Endothelial cell of umbilical vein (primary cell): ENCODE data around the gene ETS1. TPM values are rescaled to one million over a fixed set of nuclear protein-coding genes. Genes with fewer than 3 reads are reported as not detected.

ENCODE experiments used
- BruUV-seq: library from RNA; stranded (reverse); fragments of 400-500 nt; replicated peaks from 2 replicates; lab custom pipeline; 2021; lab: Mats Ljungman, UMichigan
- CTCF ChIA-PET: fragments of 300-600, 350-600 bp; sonication (Branson Sonifier 250); formaldehyde crosslinking; loops from one replicate; lab custom pipeline; 2021; ENCODE audit warnings: antibody characterized with exemption, inconsistent platforms; lab: Charles Lee
- POLR2A ChIA-PET: fragments of 300-600, 350-600 bp; sonication (Branson Sonifier 250); formaldehyde crosslinking; loops from one replicate; lab custom pipeline; 2021; ENCODE audit warnings: antibody characterized with exemption, inconsistent platforms; lab: Charles Lee
- DNase-seq: peaks from one replicate; pipeline ENCODE4 v3.0.0-alpha.2; 2011; ENCODE audit warnings: low read depth, low spot score
- FAIRE-seq: peaks from 2 replicates; lab custom pipeline; 2011; peaks lifted over from hg19 to GRCh38; lab: Jason Lieb, UNC
- H2AFZ ChIP-seq: 2 replicates; pipeline ENCODE4 v1.6.0; 2012; ENCODE audit warnings: low read depth, low read length, control low read depth, inconsistent platforms
- H3K27ac ChIP-seq: 2 replicates; pipeline ENCODE4 v1.5.1; 2011; ENCODE audit warnings: low read depth, mild to moderate bottlenecking, control low read depth, low read length, moderate library complexity; ENCODE audit not compliant: insufficient read depth
- H3K27me3 ChIP-seq, 2 experiments: 2 replicates each; pipeline versions ENCODE4 v1.6.0 to v1.6.1; 2011; ENCODE audit warnings: low read length in 2 of 2, mixed read lengths in 1 of 2; ENCODE audit not compliant: control insufficient read depth in 2 of 2, insufficient read depth in 2 of 2
- H3K36me3 ChIP-seq, 2 experiments: 2 replicates in 1 of 2; 3 replicates in 1 of 2; pipeline ENCODE4 v1.5.1; 2011; ENCODE audit warnings: low read length in 2 of 2, mild to moderate bottlenecking in 1 of 2, moderate library complexity in 1 of 2; ENCODE audit not compliant: control insufficient read depth in 2 of 2, insufficient read depth in 2 of 2; ENCODE audit errors: extremely low read depth in 1 of 2
- H3K4me1 ChIP-seq: 3 replicates; pipeline ENCODE4 v1.5.1; 2011; ENCODE audit warnings: mild to moderate bottlenecking, low read length; ENCODE audit not compliant: control insufficient read depth, insufficient read depth; ENCODE audit errors: extremely low read depth
- H3K4me2 ChIP-seq: 2 replicates; pipeline ENCODE4 v1.6.1; 2011; ENCODE audit warnings: low read length, control low read depth, mixed read lengths; ENCODE audit not compliant: insufficient read depth
- H3K4me3 ChIP-seq, 3 experiments: fragments of 200-600 bp in 1 of 3; sonication (generic), shearing (Covaris generic) in 1 of 3; replicated peaks in 1 of 3; 2 replicates each; pipeline ENCODE4 v1.5.1; 2011 to 2016; ENCODE audit warnings: control low read depth in 3 of 3, low read length in 3 of 3, mild to moderate bottlenecking in 2 of 3, inconsistent platforms in 1 of 3, low read depth in 1 of 3, moderate library complexity in 1 of 3; ENCODE audit not compliant: insufficient read depth in 1 of 3
- H3K79me2 ChIP-seq: 2 replicates; pipeline ENCODE4 v1.6.0; 2012; ENCODE audit warnings: low read length, inconsistent platforms; ENCODE audit not compliant: control insufficient read depth, insufficient read depth
- H3K9ac ChIP-seq: replicated peaks from 2 replicates; pipeline ENCODE3; 2011; ENCODE audit warnings: low read length, control low read depth; ENCODE audit not compliant: insufficient read depth; ENCODE audit errors: extremely low read depth
- H3K9me1 ChIP-seq: replicated peaks from 3 replicates; pipeline ENCODE4 v1.6.0; 2011; ENCODE audit warnings: mild to moderate bottlenecking, low read length; ENCODE audit not compliant: control insufficient read depth, insufficient read depth; ENCODE audit errors: extremely low read depth
- H3K9me3 ChIP-seq: replicated peaks from 2 replicates; pipeline ENCODE4 v1.5.1; 2012; ENCODE audit warnings: low read length, inconsistent platforms; ENCODE audit not compliant: control insufficient read depth, insufficient read depth
- H4K20me1 ChIP-seq: replicated peaks from 2 replicates; pipeline ENCODE3; 2011; ENCODE audit warnings: mild to moderate bottlenecking, low read length; ENCODE audit not compliant: control insufficient read depth, insufficient read depth; ENCODE audit errors: extremely low read depth
- EZH2 ChIP-seq: IDR thresholded peaks from 2 replicates; pipeline ENCODE4 v1.6.1; 2012; ENCODE audit warnings: borderline replicate concordance, low read depth, mild to moderate bottlenecking, moderate library complexity, low read length, inconsistent platforms; ENCODE audit not compliant: severe bottlenecking
- FOS ChIP-seq: IDR thresholded peaks from 2 replicates; pipeline ENCODE4 v1.6.1; 2011; ENCODE audit warnings: mild to moderate bottlenecking, low read length, moderate library complexity, borderline replicate concordance; ENCODE audit not compliant: insufficient read depth
- MAX ChIP-seq: IDR thresholded peaks from 2 replicates; pipeline ENCODE4 v1.6.1; 2011; ENCODE audit not compliant: insufficient read depth, insufficient read length
- MYC ChIP-seq: IDR thresholded peaks from one replicate; pipeline ENCODE4 v1.6.1; 2011; ENCODE audit warnings: mild to moderate bottlenecking, low read depth, low read length
- POLR2AphosphoS5 ChIP-seq: IDR thresholded peaks from 2 replicates; pipeline ENCODE4 v1.6.1; 2012; ENCODE audit warnings: low read depth, mild to moderate bottlenecking, control low read depth, low read length, moderate library complexity; ENCODE audit not compliant: insufficient read depth
- dilution Hi-C: fragments of 300-500 bp; cut with MboI; formaldehyde crosslinking; loops from one replicate; pipeline ENCODE4 v1.15.0; 2019; ENCODE audit warnings: low sequenced_read_pairs; ENCODE audit not compliant: extremely low pct_ligation_motif_present
- intact Hi-C: fragments of 100-400 bp; cut with micrococcal nuclease; formaldehyde crosslinking; loops from one replicate; pipeline ENCODE4 v1.10.0; 2022
- polyA plus RNA-seq, 4 experiments: library from polyadenylated mRNA; depleted of rRNA in 3 of 4; stranded (reverse) in 3 of 4; unstranded in 1 of 4; fragments of >200 nt; gene quantifications; 2 replicates each; pipeline versions ENCODE4 v1.2.1 to v1.2.3, GENCODE V29; 2011 to 2012; ENCODE audit warnings: missing spikeins in 1 of 4
- total RNA-seq: library from RNA; stranded (reverse); gene quantifications from 2 replicates; pipeline ENCODE4 v1.2.3, GENCODE V29; 2021
- TF ChIP-seq, protein P1 (sequence below), 2 donors: IDR thresholded peaks; 1 replicate in 1 of 2; 2 replicates in 1 of 2; pipeline ENCODE4 v1.5.1; 2011; ENCODE audit warnings: low read length in 2 of 2, mild to moderate bottlenecking in 2 of 2, moderate library complexity in 2 of 2, control low read depth in 1 of 2, inconsistent platforms in 1 of 2, low read depth in 1 of 2; ENCODE audit not compliant: insufficient read depth in 1 of 2; ENCODE audit errors: extremely low read depth in 1 of 2

The ETS1 gene
- total and polyA plus RNA-seq, 2 donors (not counting 3 experiments of a cell fraction or from before 2014, with no cell fraction given): 34.2 to 115 TPM

- H3K9me3 ChIP-seq: no peaks in the 10 kb centered on the region
- no peaks in the 10 kb centered on the region for H3K79me2 ChIP-seq
- DNase-seq (peak; percentile 30), FAIRE-seq (peak; percentile 67)
- H3K27ac ChIP-seq: no peak overlapping the region
- ChIA-PET CTCF (interaction anchor here (0.6 to 2.9 kb wide), 25 partner anchors 9 to 522 kb away, joined by 3 to 34 read pairs (median 3); partner anchors contain the start of gene ETS1), POLR2A (no interaction called here)
- H3K9ac ChIP-seq: no peak overlapping the region
- H3K4me1 ChIP-seq: peaks cover 5% of the 10 kb centered on the region
- H3K9me1 ChIP-seq: no peaks in the 10 kb centered on the region
- no peak overlapping the region for H2AFZ ChIP-seq
- H3K4me2 ChIP-seq: no peak overlapping the region
- no peak overlapping the region for H3K4me3 ChIP-seq
- BruUV-seq: no TSS peak
- no peaks in the 10 kb centered on the region for H4K20me1 ChIP-seq
- TF ChIP-seq, protein P1, sequence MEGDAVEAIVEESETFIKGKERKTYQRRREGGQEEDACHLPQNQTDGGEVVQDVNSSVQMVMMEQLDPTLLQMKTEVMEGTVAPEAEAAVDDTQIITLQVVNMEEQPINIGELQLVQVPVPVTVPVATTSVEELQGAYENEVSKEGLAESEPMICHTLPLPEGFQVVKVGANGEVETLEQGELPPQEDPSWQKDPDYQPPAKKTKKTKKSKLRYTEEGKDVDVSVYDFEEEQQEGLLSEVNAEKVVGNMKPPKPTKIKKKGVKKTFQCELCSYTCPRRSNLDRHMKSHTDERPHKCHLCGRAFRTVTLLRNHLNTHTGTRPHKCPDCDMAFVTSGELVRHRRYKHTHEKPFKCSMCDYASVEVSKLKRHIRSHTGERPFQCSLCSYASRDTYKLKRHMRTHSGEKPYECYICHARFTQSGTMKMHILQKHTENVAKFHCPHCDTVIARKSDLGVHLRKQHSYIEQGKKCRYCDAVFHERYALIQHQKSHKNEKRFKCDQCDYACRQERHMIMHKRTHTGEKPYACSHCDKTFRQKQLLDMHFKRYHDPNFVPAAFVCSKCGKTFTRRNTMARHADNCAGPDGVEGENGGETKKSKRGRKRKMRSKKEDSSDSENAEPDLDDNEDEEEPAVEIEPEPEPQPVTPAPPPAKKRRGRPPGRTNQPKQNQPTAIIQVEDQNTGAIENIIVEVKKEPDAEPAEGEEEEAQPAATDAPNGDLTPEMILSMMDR (IDR thresholded peaks at IDR 0.05; ENCODE audit: extremely low read depth in 1 of 2, insufficient read depth in 1 of 2, low read depth in 1 of 2, low read length in 2 of 2): peak in 1 of 2 donors; percentile 22
- TF ChIP-seq POLR2AphosphoS5 (no peak), MYC (no peak), FOS (no peak), EZH2 (no peak), MAX (no peak)
- no peaks in the 10 kb centered on the region for H3K36me3 ChIP-seq
- peaks cover 0 to 6% of the 10 kb centered on the region in 2 experiments for H3K27me3 ChIP-seq
- dilution Hi-C loops: no loop called here
- intact Hi-C loops: no loop called here
Observed at GRCh38 chr11:128553662-128554362, 33.5 kb downstream of the ETS1 start.
